ENCODE results near the gene MAP2K6.

The MAP2K6 gene

GRCh38 chr17:69602972-69603371 lies 188.5 kb downstream of the MAP2K6 start:
- no peak overlapping the region for H3K27ac ChIP-seq
- H3K9me3 ChIP-seq: no peaks in the 10 kb centered on the region
- TF ChIP-seq CTCF (IDR thresholded peaks at IDR 0.05): no peak
- no peaks in the 10 kb centered on the region for H3K4me1 ChIP-seq (ENCODE audit: control insufficient read depth in 1 of 2, insufficient read depth in 1 of 2, low read depth in 1 of 2, low read length in 1 of 2)
- no peaks in the 10 kb centered on the region for H3K27me3 ChIP-seq
- no peak overlapping the region for H3K4me3 ChIP-seq (ENCODE audit: low read depth in 1 of 2, low read length in 1 of 2)
- H3K36me3 ChIP-seq: no peaks in the 10 kb centered on the region

Data from neutrophil (primary cell).